Activated T-helper 17 cell treated with anti-CD3 and anti-CD28 coated beads, Interleukin-2, amount 50 U/mL, for 72 hours (primary cell): ENCODE data around the gene ARL6IP5. TPM values are rescaled to one million over a fixed set of nuclear protein-coding genes. Genes with fewer than 3 reads are reported as not detected.
A peak's percentile ranks its signal among the peaks of the same experiment; 100 is the strongest.

ENCODE experiments used
- ATAC-seq: fragments of 150-1000 bp; cut with Tn5 transposase; replicated peaks from 2 replicates; pipeline ENCODE4 v1.10.0; 2021; ENCODE audit warnings: mild to moderate bottlenecking, moderate library complexity
- H3K27ac Mint-ChIP-seq: one replicate; pipeline ENCODE4 v1.8.0; 2022; ENCODE audit warnings: mixed read lengths
- H3K27me3 Mint-ChIP-seq: one replicate; pipeline ENCODE4 v1.8.0; 2022; ENCODE audit warnings: mixed read lengths
- H3K36me3 Mint-ChIP-seq: one replicate; pipeline ENCODE4 v1.8.0; 2022; ENCODE audit warnings: low read depth, mild to moderate bottlenecking, mixed read lengths
- H3K4me1 Mint-ChIP-seq: one replicate; pipeline ENCODE4 v1.8.0; 2022; ENCODE audit warnings: mixed read lengths
- H3K4me3 Mint-ChIP-seq: one replicate; pipeline ENCODE4 v1.8.0; 2022; ENCODE audit warnings: mild to moderate bottlenecking, mixed read lengths
- H3K9me3 Mint-ChIP-seq: one replicate; pipeline ENCODE4 v1.8.0; 2022; ENCODE audit warnings: mixed read lengths
- total RNA-seq, 2 donors: library from RNA; stranded (reverse); gene quantifications; one replicate each; pipeline ENCODE4 v1.2.3, GENCODE V29; 2022

The ARL6IP5 gene
- total RNA-seq, 2 donors from 2014 or later, result 109 to 172 TPM

- Mint-ChIP-seq H3K27ac (peak overlapping the region; percentile 96), H3K27me3 (no peaks in the 10 kb centered on the region), H3K4me1 (peaks cover 66% of the 10 kb centered on the region), H3K4me3 (peak overlapping the region; percentile 90), H3K9me3 (no peaks in the 10 kb centered on the region), H3K36me3 (peaks cover 95% of the 10 kb centered on the region)
- ATAC-seq, result peak; percentile 42
Measured at GRCh38 chr3:69095636-69096035, 10.9 kb downstream of the ARL6IP5 start.

GRCh38 chr3:69096299-69096698 is 11.6 kb downstream of the ARL6IP5 start:
- Mint-ChIP-seq H3K4me3 (peak overlapping the region; percentile 90), H3K36me3 (peaks cover 94% of the 10 kb centered on the region), H3K9me3 (no peaks in the 10 kb centered on the region), H3K4me1 (peaks cover 64% of the 10 kb centered on the region), H3K27ac (peak overlapping the region; percentile 96), H3K27me3 (no peaks in the 10 kb centered on the region)
- no peak for ATAC-seq

- Mint-ChIP-seq H3K4me1 (peaks cover 53% of the 10 kb centered on the region), H3K27me3 (no peaks in the 10 kb centered on the region), H3K27ac (peak overlapping the region; percentile 94), H3K36me3 (peaks cover 94% of the 10 kb centered on the region), H3K4me3 (peak overlapping the region; percentile 90), H3K9me3 (no peaks in the 10 kb centered on the region)
- ATAC-seq, result no peak
Measured at GRCh38 chr3:69097407-69098086, 12.8 kb downstream of the ARL6IP5 start.

GRCh38 chr3:69099576-69099975 is 14.8 kb downstream of the ARL6IP5 start:
- peaks cover 46% of the 10 kb centered on the region for H3K4me1 Mint-ChIP-seq
- peak overlapping the region; percentile 20 for H3K27ac Mint-ChIP-seq

GRCh38 chr3:69102384-69102783 is 17.6 kb downstream of the ARL6IP5 start:
- Mint-ChIP-seq H3K27ac (peak overlapping the region; percentile 54), H3K36me3 (peaks cover 86% of the 10 kb centered on the region), H3K4me1 (peaks cover 27% of the 10 kb centered on the region), H3K9me3 (no peaks in the 10 kb centered on the region), H3K4me3 (no peak overlapping the region), H3K27me3 (no peaks in the 10 kb centered on the region)
- no peak for ATAC-seq

More at GRCh38 chr3:69099576-69099975, 14.8 kb downstream of the ARL6IP5 start:
- peaks cover 94% of the 10 kb centered on the region for H3K36me3 Mint-ChIP-seq
- H3K27me3 Mint-ChIP-seq, result no peaks in the 10 kb centered on the region
- no peak for ATAC-seq
- H3K4me3 Mint-ChIP-seq, result no peak overlapping the region
- no peaks in the 10 kb centered on the region for H3K9me3 Mint-ChIP-seq

GRCh38 chr3:69103123-69103522 is 18.4 kb downstream of the ARL6IP5 start:
- H3K27ac Mint-ChIP-seq, result peak overlapping the region; percentile 29

GRCh38 chr3:69104586-69104985 is 19.8 kb downstream of the ARL6IP5 start:
- H3K9me3 Mint-ChIP-seq, result no peaks in the 10 kb centered on the region
- H3K36me3 Mint-ChIP-seq, result peaks cover 67% of the 10 kb centered on the region
- peak overlapping the region; percentile 29 for H3K27ac Mint-ChIP-seq
- peaks cover 24% of the 10 kb centered on the region for H3K4me1 Mint-ChIP-seq
- no peak for ATAC-seq
- peak overlapping the region; percentile 2 for H3K4me3 Mint-ChIP-seq
- no peaks in the 10 kb centered on the region for H3K27me3 Mint-ChIP-seq

More at GRCh38 chr3:69103123-69103522, 18.4 kb downstream of the ARL6IP5 start:
- H3K4me3 Mint-ChIP-seq, result no peak overlapping the region
- ATAC-seq, result no peak
- no peaks in the 10 kb centered on the region for H3K27me3 Mint-ChIP-seq
- no peaks in the 10 kb centered on the region for H3K9me3 Mint-ChIP-seq
- peaks cover 80% of the 10 kb centered on the region for H3K36me3 Mint-ChIP-seq
- H3K4me1 Mint-ChIP-seq, result peaks cover 27% of the 10 kb centered on the region

GRCh38 chr3:69105320-69105719 is 20.6 kb downstream of the ARL6IP5 start:
- Mint-ChIP-seq H3K27ac (no peak overlapping the region), H3K27me3 (no peaks in the 10 kb centered on the region), H3K36me3 (peaks cover 60% of the 10 kb centered on the region), H3K4me3 (no peak overlapping the region), H3K4me1 (peaks cover 18% of the 10 kb centered on the region), H3K9me3 (no peaks in the 10 kb centered on the region)
- ATAC-seq, result no peak

GRCh38 chr3:69107841-69108240 is 23.1 kb downstream of the ARL6IP5 start:
- ATAC-seq, result no peak
- no peaks in the 10 kb centered on the region for H3K27me3 Mint-ChIP-seq
- peak overlapping the region; percentile 20 for H3K27ac Mint-ChIP-seq
- H3K4me1 Mint-ChIP-seq, result peaks cover 17% of the 10 kb centered on the region
- H3K36me3 Mint-ChIP-seq, result peaks cover 38% of the 10 kb centered on the region
- no peak overlapping the region for H3K4me3 Mint-ChIP-seq
- no peaks in the 10 kb centered on the region for H3K9me3 Mint-ChIP-seq

GRCh38 chr3:69108811-69109210 is 24.1 kb downstream of the ARL6IP5 start:
- H3K9me3 Mint-ChIP-seq, result no peaks in the 10 kb centered on the region
- peaks cover 12% of the 10 kb centered on the region for H3K4me1 Mint-ChIP-seq

GRCh38 chr3:69110941-69111546 is 26.3 kb downstream of the ARL6IP5 start:
- Mint-ChIP-seq H3K4me1 (peaks cover 5% of the 10 kb centered on the region), H3K36me3 (peaks cover 5% of the 10 kb centered on the region), H3K27ac (no peak overlapping the region), H3K27me3 (no peaks in the 10 kb centered on the region), H3K9me3 (no peaks in the 10 kb centered on the region), H3K4me3 (no peak overlapping the region)
- no peak for ATAC-seq

More at GRCh38 chr3:69108811-69109210, 24.1 kb downstream of the ARL6IP5 start:
- Mint-ChIP-seq H3K36me3 (peaks cover 28% of the 10 kb centered on the region), H3K27ac (peak overlapping the region; percentile 68), H3K27me3 (no peaks in the 10 kb centered on the region), H3K4me3 (no peak overlapping the region)
- ATAC-seq, result no peak

GRCh38 chr3:69113536-69113935 is 28.8 kb downstream of the ARL6IP5 start:
- H3K4me1 Mint-ChIP-seq, result no peaks in the 10 kb centered on the region
- H3K9me3 Mint-ChIP-seq, result no peaks in the 10 kb centered on the region
- ATAC-seq, result no peak
- no peaks in the 10 kb centered on the region for H3K36me3 Mint-ChIP-seq
- no peaks in the 10 kb centered on the region for H3K27me3 Mint-ChIP-seq
- H3K27ac Mint-ChIP-seq, result no peak overlapping the region
- H3K4me3 Mint-ChIP-seq, result no peak overlapping the region

GRCh38 chr3:69115731-69116130 is 31.0 kb downstream of the ARL6IP5 start:
- H3K27ac Mint-ChIP-seq, result no peak overlapping the region
- H3K9me3 Mint-ChIP-seq, result no peaks in the 10 kb centered on the region
- H3K27me3 Mint-ChIP-seq, result no peaks in the 10 kb centered on the region
- no peak overlapping the region for H3K4me3 Mint-ChIP-seq
- no peaks in the 10 kb centered on the region for H3K36me3 Mint-ChIP-seq
- peak; percentile 32 for ATAC-seq
- H3K4me1 Mint-ChIP-seq, result no peaks in the 10 kb centered on the region

GRCh38 chr3:69116162-69116561 is 31.4 kb downstream of the ARL6IP5 start:
- Mint-ChIP-seq H3K27me3 (no peaks in the 10 kb centered on the region), H3K36me3 (no peaks in the 10 kb centered on the region), H3K4me3 (no peak overlapping the region), H3K27ac (no peak overlapping the region), H3K9me3 (no peaks in the 10 kb centered on the region), H3K4me1 (no peaks in the 10 kb centered on the region)
- ATAC-seq, result no peak

GRCh38 chr3:69116897-69117296 is 32.2 kb downstream of the ARL6IP5 start:
- H3K4me3 Mint-ChIP-seq, result no peak overlapping the region
- H3K27ac Mint-ChIP-seq, result no peak overlapping the region
- no peaks in the 10 kb centered on the region for H3K36me3 Mint-ChIP-seq
- H3K4me1 Mint-ChIP-seq, result no peaks in the 10 kb centered on the region
- no peak for ATAC-seq
- no peaks in the 10 kb centered on the region for H3K9me3 Mint-ChIP-seq
- no peaks in the 10 kb centered on the region for H3K27me3 Mint-ChIP-seq
